Neuronal stem cell (in vitro differentiated cells): ENCODE data around the gene FAM181A.

Experiments
- DNase-seq: peaks from one replicate; pipeline ENCODE4 v3.0.0-alpha.2; 2013; ENCODE audit warnings: low spot score
- H2AFZ ChIP-seq: one replicate; pipeline ENCODE4 v1.6.1; 2013; ENCODE audit warnings: mild to moderate bottlenecking, low read length, inconsistent platforms
- H2AK5ac ChIP-seq: 2 replicates; pipeline ENCODE4 v1.6.1; 2013; ENCODE audit warnings: low read depth, mild to moderate bottlenecking, inconsistent platforms, low read length, moderate library complexity, mixed read lengths
- H2BK120ac ChIP-seq: 2 replicates; pipeline ENCODE4 v1.6.1; 2013; ENCODE audit warnings: low read depth, mild to moderate bottlenecking, inconsistent platforms, low read length, moderate library complexity, mixed read lengths
- H2BK12ac ChIP-seq: one replicate; pipeline ENCODE4 v1.6.1; 2013; ENCODE audit warnings: low read length, inconsistent platforms
- H2BK15ac ChIP-seq: 2 replicates; pipeline ENCODE4 v1.6.1; 2013; ENCODE audit warnings: mild to moderate bottlenecking, low read length, inconsistent platforms, mixed read lengths
- H2BK5ac ChIP-seq: one replicate; pipeline ENCODE4 v1.6.1; 2013; ENCODE audit warnings: inconsistent platforms, mild to moderate bottlenecking, low read length, moderate library complexity
- H3K14ac ChIP-seq: one replicate; pipeline ENCODE4 v1.6.1; 2013; ENCODE audit warnings: low read length, inconsistent platforms
- H3K18ac ChIP-seq: 2 replicates; pipeline ENCODE4 v1.6.1; 2013; ENCODE audit warnings: low read length, inconsistent platforms
- H3K23ac ChIP-seq: 2 replicates; pipeline ENCODE4 v1.6.1; 2013; ENCODE audit warnings: low read depth, mild to moderate bottlenecking, mixed read lengths, low read length, inconsistent platforms; ENCODE audit not compliant: poor library complexity
- H3K27ac ChIP-seq: replicated peaks from 3 replicates; pipeline ENCODE4 v1.5.1; 2013; ENCODE audit warnings: low read length, inconsistent platforms
- H3K27me3 ChIP-seq, 3 experiments: 2 replicates each; pipeline ENCODE4 v1.6.1; 2013; ENCODE audit warnings: low read length in 3 of 3, mild to moderate bottlenecking in 2 of 3, inconsistent platforms in 1 of 3, low read depth in 1 of 3, mixed read lengths in 1 of 3, moderate library complexity in 1 of 3; ENCODE audit not compliant: control insufficient read depth in 3 of 3, insufficient read depth in 3 of 3
- H3K36me3 ChIP-seq, 2 donors: replicated peaks in 1 of 2; 2 replicates each; pipeline ENCODE4 v1.6.1; 2013; ENCODE audit warnings: low read length in 2 of 2; ENCODE audit not compliant: control insufficient read depth in 2 of 2, insufficient read depth in 2 of 2
- H3K4ac ChIP-seq: 2 replicates; pipeline ENCODE4 v1.6.1; 2013; ENCODE audit warnings: inconsistent platforms, mild to moderate bottlenecking, low read length, moderate library complexity
- H3K4me1 ChIP-seq, 2 donors: 1 replicate in 1 of 2; 2 replicates in 1 of 2; pipeline ENCODE4 v1.6.1; 2013; ENCODE audit warnings: low read length in 2 of 2, low read depth in 1 of 2; ENCODE audit not compliant: control insufficient read depth in 2 of 2, insufficient read depth in 1 of 2
- H3K4me2 ChIP-seq: one replicate; pipeline ENCODE4 v1.6.1; 2013; ENCODE audit warnings: mild to moderate bottlenecking, low read length, inconsistent platforms; ENCODE audit not compliant: insufficient read depth, poor library complexity, severe bottlenecking
- H3K4me3 ChIP-seq, 2 donors: 2 replicates each; pipeline ENCODE4 v1.5.1; 2013; ENCODE audit warnings: low read length in 2 of 2, mild to moderate bottlenecking in 2 of 2, inconsistent platforms in 1 of 2, moderate library complexity in 1 of 2
- H3K79me1 ChIP-seq: one replicate; pipeline ENCODE4 v1.6.1; 2013; ENCODE audit warnings: low read depth, mild to moderate bottlenecking, inconsistent platforms, low read length, moderate library complexity
- H3K9ac ChIP-seq: one replicate; pipeline ENCODE4 v1.6.1; 2013; ENCODE audit warnings: mild to moderate bottlenecking, low read depth, low read length, inconsistent platforms; ENCODE audit not compliant: poor library complexity
- H3K9me3 ChIP-seq, 2 donors: replicated peaks in 1 of 2; 2 replicates each; pipeline versions ENCODE3 to v1.6.1; 2013; ENCODE audit warnings: low read length in 2 of 2, mild to moderate bottlenecking in 2 of 2, inconsistent platforms in 1 of 2, low read depth in 1 of 2, mixed read lengths in 1 of 2, moderate library complexity in 1 of 2; ENCODE audit not compliant: control insufficient read depth in 2 of 2, insufficient read depth in 1 of 2
- H4K8ac ChIP-seq: one replicate; pipeline ENCODE4 v1.6.1; 2013; ENCODE audit warnings: low read depth, mild to moderate bottlenecking, inconsistent platforms, low read length, moderate library complexity
- H4K91ac ChIP-seq: one replicate; pipeline ENCODE4 v1.6.1; 2013; ENCODE audit warnings: low read length, low read depth, mild to moderate bottlenecking, inconsistent platforms; ENCODE audit not compliant: poor library complexity
- WGBS, 2 donors: extraction: QIAGEN DNeasy Blood & Tissue Kit; methylation state at CpG; one replicate each; pipeline ENCODE4 v1.1.7; 2013; ENCODE audit warnings: missing lambda C conversion rate in 2 of 2, mixed read lengths in 1 of 2; ENCODE audit not compliant: insufficient read length in 2 of 2, insufficient replicate concordance in 1 of 2; ENCODE audit errors: extremely low coverage in 2 of 2; 5-methylcytosine and 5-hydroxymethylcytosine counted together

FAM181A gene

GRCh38 chr14:93930989-93931307, 3.8 kb downstream of the FAM181A start:
- no CpG with 5 or more reads among the region's 4 CpGs for WGBS, 2 donors
- Histone ChIP-seq H3K4me1 (peaks cover 20 to 23% of the 10 kb centered on the region in 2 donors), H3K4me2 (no peak overlapping the region), H3K4me3 (no peak overlapping the region), H2AK5ac (peak overlapping the region; percentile 74), H2BK12ac (peak overlapping the region; percentile 23), H3K27ac (no peak overlapping the region), H3K9me3 (no peaks in the 10 kb centered on the region), H4K91ac (no peak overlapping the region), H3K18ac (peak overlapping the region; percentile 78), H3K9ac (no peak overlapping the region), H4K8ac (no peak overlapping the region), H3K14ac (peak overlapping the region; percentile 14), H2BK120ac (no peak overlapping the region), H2AFZ (no peak overlapping the region), H2BK15ac (peak overlapping the region; percentile 82), H3K36me3 (peaks cover 0 to 22% of the 10 kb centered on the region in 2 donors), H3K4ac (peak overlapping the region; percentile 58), H3K27me3 (no peaks in the 10 kb centered on the region), H3K23ac (no peak overlapping the region), H3K79me1 (no peaks in the 10 kb centered on the region), H2BK5ac (peak overlapping the region; percentile 46)
- no peak for DNase-seq

GRCh38 chr14:93932642-93933041, 5.5 kb downstream of the FAM181A start:
- Histone ChIP-seq H2BK5ac (no peak overlapping the region), H3K4me3 (no peak overlapping the region), H3K27me3 (peaks cover 0 to 9% (median under 1%) of the 10 kb centered on the region in 3 experiments), H3K36me3 (peaks cover 0 to 22% of the 10 kb centered on the region in 2 donors), H3K14ac (no peak overlapping the region), H3K9ac (no peak overlapping the region), H3K4ac (no peak overlapping the region), H4K8ac (no peak overlapping the region), H4K91ac (no peak overlapping the region), H3K4me1 (peaks cover 14 to 22% of the 10 kb centered on the region in 2 donors), H3K27ac (no peak overlapping the region), H3K4me2 (no peak overlapping the region), H2BK120ac (peak overlapping the region; percentile 51), H3K79me1 (no peaks in the 10 kb centered on the region), H2AK5ac (peak overlapping the region; percentile 27), H2BK12ac (no peak overlapping the region), H3K23ac (no peak overlapping the region), H3K18ac (no peak overlapping the region), H2BK15ac (peak overlapping the region; percentile 39), H2AFZ (no peak overlapping the region), H3K9me3 (no peaks in the 10 kb centered on the region)
- WGBS, 2 donors = no CpG with 5 or more reads among the region's 4 CpGs
- no peak for DNase-seq

GRCh38 chr14:93935213-93935612, 8.1 kb downstream of the FAM181A start:
- no peak overlapping the region for H4K91ac ChIP-seq
- no peak overlapping the region for H3K9ac ChIP-seq
- no peak overlapping the region for H3K27ac ChIP-seq
- H3K23ac ChIP-seq = no peak overlapping the region
- peaks cover 0 to 4% of the 10 kb centered on the region in 2 donors for H3K9me3 ChIP-seq
- no peak overlapping the region for H2BK5ac ChIP-seq
- WGBS, 2 donors = no CpG with 5 or more reads among the region's 8 CpGs
- H2AFZ ChIP-seq = no peak overlapping the region
- peaks cover 8 to 11% of the 10 kb centered on the region in 2 donors for H3K4me1 ChIP-seq
- H4K8ac ChIP-seq = no peak overlapping the region
- H3K18ac ChIP-seq = peak overlapping the region; percentile 38
- H3K27me3 ChIP-seq = peaks cover 4 to 28% (median 13%) of the 10 kb centered on the region in 3 experiments
- no peak overlapping the region for H3K4me3 ChIP-seq
- peak overlapping the region; percentile 52 for H2BK15ac ChIP-seq
- no peaks in the 10 kb centered on the region for H3K79me1 ChIP-seq
- peaks cover 0 to under 1% of the 10 kb centered on the region in 2 donors for H3K36me3 ChIP-seq
- no peak for DNase-seq
- no peak overlapping the region for H3K4ac ChIP-seq
- peak overlapping the region; percentile 36 for H2AK5ac ChIP-seq
- no peak overlapping the region for H2BK12ac ChIP-seq
- H3K4me2 ChIP-seq = no peak overlapping the region
- H2BK120ac ChIP-seq = no peak overlapping the region
- H3K14ac ChIP-seq = peak overlapping the region; percentile 39

GRCh38 chr14:93936245-93936644, 9.1 kb downstream of the FAM181A start:
- peaks cover 8 to 11% of the 10 kb centered on the region in 2 donors for H3K4me1 ChIP-seq
- peak; percentile 48 for DNase-seq
- H2BK15ac ChIP-seq = no peak overlapping the region
- no peak overlapping the region for H2BK120ac ChIP-seq
- H2BK5ac ChIP-seq = no peak overlapping the region
- no peak overlapping the region for H4K91ac ChIP-seq
- H2AFZ ChIP-seq = no peak overlapping the region
- peak overlapping the region; percentile 64 for H2AK5ac ChIP-seq
- no peak overlapping the region for H3K4me3 ChIP-seq
- H3K23ac ChIP-seq = no peak overlapping the region
- peaks cover 0 to 4% of the 10 kb centered on the region in 2 donors for H3K9me3 ChIP-seq
- no peak overlapping the region for H2BK12ac ChIP-seq
- H3K18ac ChIP-seq = no peak overlapping the region
- no peak overlapping the region for H3K4me2 ChIP-seq
- H3K9ac ChIP-seq = no peak overlapping the region
- H4K8ac ChIP-seq = no peak overlapping the region
- H3K27ac ChIP-seq = no peak overlapping the region
- no peak overlapping the region for H3K4ac ChIP-seq
- H3K36me3 ChIP-seq = no peaks in the 10 kb centered on the region
- no peaks in the 10 kb centered on the region for H3K79me1 ChIP-seq
- peaks cover 4 to 28% (median 13%) of the 10 kb centered on the region in 3 experiments for H3K27me3 ChIP-seq
- no CpG with 5 or more reads among the region's 5 CpGs for WGBS, 2 donors
- no peak overlapping the region for H3K14ac ChIP-seq
